GM19023 (cell line): ENCODE measurements around the gene NUDT22.

Experiments
- ATAC-seq: cut with Tn5 transposase; IDR thresholded peaks from one replicate; pipeline ENCODE4 v1.9.1; 2021; ENCODE audit warnings: mild to moderate bottlenecking, moderate library complexity; ENCODE audit not compliant: unreplicated experiment

Gene NUDT22

GRCh38 chr11:64253043-64253442 is 27.0 kb downstream of the NUDT22 start:
- ATAC-seq: no peak

DNA sequence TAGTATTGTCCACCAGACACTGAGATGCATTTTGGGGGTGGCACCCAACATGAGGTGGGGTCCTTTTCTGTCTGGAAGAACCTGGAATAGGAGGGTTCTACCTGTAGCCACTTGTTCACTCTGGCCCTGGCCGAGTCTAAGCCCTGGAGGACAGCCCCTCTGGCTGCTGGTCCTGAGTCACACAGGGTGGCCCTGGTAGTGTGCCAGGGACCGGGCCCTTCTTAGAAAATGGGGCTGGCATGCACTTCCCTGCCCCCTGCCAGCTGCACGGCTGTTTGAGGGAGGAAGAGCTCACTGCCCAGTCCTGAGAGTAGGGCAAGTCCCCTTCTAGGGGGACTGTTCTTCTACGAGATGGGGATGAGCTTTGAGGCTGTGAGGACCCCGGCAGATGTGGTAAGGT is 27.4 kb downstream of the NUDT22 start:
- no peak for ATAC-seq

DNA sequence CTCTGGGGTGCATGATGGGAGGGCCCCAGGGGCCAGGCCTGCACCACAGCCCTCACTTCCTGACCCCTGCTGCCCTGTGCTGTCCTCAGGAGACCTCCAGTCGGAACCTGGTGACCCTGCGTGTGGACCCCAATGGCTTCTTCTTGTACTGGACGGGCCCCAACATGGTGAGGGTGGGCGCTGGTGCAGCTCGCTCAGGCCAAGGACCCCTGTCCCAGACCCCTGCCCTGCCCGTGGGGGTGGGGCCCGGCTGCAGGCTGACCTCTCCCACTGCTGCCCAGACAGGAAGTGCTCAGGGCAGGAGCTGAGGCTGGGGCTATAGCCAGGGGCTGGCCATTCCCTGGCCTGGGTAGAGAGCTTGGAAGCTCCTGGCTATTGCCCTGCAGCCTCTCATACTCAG is 28.3 kb downstream of the NUDT22 start:
- ATAC-seq: no peak

DNA sequence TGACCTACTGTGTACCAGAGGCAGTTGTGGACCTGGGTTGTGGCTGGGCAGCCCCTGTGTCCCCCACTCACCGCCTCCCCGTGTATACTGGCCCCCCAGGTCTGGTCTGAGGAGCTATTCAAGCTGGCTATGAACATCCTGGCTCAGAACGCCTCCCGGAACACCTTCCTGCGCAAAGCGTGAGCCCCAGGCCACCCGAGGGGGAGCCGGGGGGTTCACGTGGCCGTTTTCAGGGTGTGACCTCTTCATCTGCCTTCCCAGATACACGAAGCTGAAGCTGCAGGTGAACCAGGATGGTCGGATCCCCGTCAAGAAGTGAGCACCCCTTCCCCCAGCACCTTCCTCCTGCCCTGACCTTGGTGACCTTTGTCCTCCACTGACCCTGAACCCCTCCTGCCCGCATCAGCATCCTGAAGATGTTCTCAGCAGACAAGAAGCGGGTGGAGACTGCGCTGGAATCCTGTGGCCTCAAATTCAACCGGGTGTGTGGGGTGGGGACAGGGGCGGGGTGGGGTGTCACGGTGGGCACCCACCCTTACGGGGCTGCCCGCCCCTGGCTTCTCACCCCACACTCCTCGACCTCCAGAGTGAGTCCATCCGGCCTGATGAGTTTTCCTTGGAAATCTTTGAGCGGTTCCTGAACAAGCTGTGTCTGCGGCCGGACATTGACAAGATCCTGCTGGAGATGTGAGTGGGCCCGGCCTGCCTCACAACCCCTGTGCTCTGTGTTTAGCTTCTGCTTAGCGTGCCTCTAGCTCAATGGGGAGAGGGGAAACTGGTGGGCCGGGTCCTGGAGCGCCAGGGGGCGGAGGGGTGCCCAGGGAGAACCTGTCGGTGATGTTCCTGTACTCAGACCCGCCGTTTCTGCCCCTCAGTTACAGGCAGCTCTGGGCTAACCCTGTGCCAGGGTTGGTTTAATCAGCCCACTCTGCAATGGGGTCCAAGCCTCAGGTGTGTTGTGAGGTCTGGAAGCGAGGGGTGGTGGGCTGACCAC is 29.4 kb downstream of the NUDT22 start:
- ATAC-seq: no peak

GRCh38 chr11:64256300-64256699 is 30.2 kb downstream of the NUDT22 start:
- ATAC-seq: no peak

GRCh38 chr11:64258356-64258755 is 32.3 kb downstream of the NUDT22 start:
- no peak for ATAC-seq

- ATAC-seq: no peak
Measured at GRCh38 chr11:64258946-64259532, 33.0 kb downstream of the NUDT22 start.

- no peak for ATAC-seq
Measured at GRCh38 chr11:64259533-64260067, 33.5 kb downstream of the NUDT22 start.

DNA sequence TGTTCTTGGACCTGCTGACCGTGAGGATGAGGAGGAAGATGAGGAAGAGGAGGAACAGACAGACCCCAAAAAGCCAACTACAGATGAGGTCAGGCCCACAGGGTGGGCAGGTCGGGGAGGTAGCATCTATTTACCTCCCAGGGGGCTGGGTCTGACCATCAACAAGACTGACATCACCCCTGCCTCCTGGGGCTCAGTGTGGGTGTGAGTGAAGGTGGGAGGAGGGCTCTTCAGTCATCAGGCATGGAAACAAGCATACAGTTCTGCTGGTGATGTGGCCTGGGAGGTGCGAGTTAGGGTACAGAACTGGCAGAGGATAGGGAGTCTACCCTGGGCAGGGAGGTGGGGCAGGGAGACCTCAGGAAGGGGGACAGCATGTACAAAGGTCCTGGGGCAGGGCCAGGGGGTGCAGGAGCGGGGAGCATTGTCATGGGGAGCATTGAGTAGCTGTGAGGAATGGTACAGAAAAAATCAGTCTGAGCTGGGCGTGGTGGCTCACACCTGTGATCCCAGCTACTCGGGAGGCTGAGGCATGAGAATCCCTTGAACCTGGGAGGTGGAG is 34.2 kb downstream of the NUDT22 start:
- no peak for ATAC-seq

GRCh38 chr11:64261556-64262080 is 35.5 kb downstream of the NUDT22 start:
- no peak for ATAC-seq

DNA sequence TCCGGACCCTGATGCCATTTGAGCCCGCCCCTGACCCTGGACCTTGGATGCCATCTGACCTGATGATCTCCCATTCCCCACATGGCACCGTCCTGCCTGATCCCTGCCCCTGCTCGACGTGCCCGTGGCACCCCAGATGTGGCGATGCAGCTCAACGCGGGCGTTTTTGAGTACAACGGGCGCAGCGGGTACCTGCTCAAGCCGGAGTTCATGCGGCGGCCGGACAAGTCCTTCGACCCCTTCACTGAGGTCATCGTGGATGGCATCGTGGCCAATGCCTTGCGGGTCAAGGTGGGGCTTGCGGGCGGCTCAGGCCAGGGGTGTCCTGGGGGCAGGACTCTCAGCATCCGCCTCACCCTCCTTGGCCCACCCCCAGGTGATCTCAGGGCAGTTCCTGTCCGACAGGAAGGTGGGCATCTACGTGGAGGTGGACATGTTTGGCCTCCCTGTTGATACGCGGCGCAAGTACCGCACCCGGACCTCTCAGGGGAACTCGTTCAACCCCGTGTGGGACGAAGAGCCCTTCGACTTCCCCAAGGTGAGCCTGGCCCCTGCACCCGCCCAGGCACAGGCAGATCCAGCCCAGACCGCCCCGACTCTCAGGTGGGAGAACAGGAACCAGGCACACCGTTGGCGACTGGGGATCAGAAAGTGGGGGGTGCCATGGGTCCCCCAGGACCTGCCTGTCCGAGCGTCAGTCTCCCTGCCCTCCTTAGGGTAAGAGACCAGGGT is 36.4 kb downstream of the NUDT22 start:
- no peak for ATAC-seq

DNA sequence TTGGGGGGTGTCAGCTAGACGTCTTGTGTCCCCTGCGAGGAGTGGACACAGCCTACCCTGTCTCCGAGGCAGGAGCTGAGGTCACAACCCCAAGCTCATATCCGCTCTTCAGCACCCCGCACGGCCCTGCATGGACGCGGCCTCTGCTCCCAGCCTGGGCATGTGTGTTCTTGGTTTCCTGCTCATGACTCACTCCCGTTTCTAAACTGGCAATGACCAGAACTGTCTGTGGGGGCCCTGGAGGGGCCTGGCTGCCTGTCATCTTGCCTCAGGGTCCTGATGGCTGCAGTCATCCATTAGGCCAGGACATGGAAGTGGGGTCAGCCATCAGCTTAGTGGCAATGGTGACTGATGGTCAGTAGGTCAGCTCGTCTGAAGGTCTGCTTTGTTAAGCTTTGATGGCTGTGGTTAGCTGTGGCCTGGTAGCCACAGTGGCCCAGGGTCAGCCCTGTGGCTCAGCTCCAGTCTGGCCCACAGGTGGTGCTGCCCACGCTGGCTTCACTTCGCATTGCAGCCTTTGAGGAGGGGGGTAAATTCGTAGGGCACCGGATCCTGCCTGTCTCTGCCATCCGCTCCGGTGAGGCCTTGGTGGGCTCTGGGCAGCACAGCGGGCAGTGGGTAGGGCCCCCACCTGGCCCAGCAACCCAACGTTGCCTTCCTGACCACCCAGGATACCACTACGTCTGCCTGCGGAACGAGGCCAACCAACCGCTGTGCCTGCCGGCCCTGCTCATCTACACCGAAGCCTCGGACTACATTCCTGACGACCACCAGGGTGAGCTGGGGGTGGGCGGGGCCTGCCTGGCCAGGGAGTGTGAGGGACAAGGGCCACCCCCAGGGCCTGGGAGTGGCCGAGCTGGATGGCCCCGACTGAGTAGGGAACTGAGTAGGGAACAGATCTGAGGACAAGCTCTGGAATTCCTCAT is 37.2 kb downstream of the NUDT22 start:
- ATAC-seq: no peak

- no peak for ATAC-seq
Measured at GRCh38 chr11:64263947-64264317, 37.9 kb downstream of the NUDT22 start.

- ATAC-seq: no peak
Measured at GRCh38 chr11:64264371-64264852, 38.3 kb downstream of the NUDT22 start.

DNA sequence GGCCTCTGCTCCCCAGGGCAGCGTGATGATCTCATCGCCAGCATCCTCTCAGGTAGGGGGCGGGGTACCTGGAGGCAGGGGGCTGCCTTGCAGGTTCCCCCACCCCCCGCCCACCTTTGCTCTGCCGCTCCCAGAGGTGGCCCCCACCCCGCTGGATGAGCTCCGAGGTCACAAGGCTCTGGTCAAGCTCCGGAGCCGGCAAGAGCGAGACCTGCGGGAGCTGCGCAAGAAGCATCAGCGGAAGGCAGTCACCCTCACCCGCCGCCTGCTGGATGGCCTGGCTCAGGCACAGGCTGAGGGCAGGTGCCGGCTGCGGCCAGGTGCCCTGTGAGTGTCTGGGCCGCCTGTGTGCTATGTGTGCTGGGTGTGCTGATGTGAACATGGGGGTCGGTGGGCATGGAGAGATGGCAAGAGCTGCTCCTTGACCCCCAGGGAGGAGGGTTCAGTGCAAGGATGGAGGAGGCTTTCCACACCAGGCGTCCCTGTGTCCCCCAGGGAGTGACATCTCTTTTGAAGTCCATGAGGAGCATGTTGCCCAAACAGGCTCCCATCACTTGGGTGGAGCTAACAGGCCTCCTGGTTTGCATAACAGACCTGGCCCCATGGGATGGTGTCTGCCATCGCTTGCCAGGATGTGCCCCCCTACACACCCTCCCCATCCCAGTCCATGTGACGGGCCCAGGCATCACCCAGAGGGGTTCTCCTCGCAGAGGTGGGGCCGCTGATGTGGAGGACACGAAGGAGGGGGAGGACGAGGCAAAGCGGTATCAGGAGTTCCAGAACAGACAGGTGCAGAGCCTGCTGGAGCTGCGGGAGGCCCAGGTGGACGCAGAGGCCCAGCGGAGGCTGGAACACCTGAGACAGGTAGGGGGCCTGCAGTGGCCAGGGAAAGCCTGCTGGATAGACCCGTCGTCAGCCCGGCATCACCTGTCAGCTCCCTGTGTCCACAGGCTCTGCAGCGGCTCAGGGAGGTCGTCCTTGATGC is 39.4 kb downstream of the NUDT22 start:
- ATAC-seq: no peak

- ATAC-seq: no peak
Measured at GRCh38 chr11:64266339-64266738, 40.3 kb downstream of the NUDT22 start.

- ATAC-seq: no peak
Measured at GRCh38 chr11:64267207-64267945, 41.3 kb downstream of the NUDT22 start.
